NOMO-1 (cell line): ENCODE data around the gene STAP1.
"Not testable (repeated sequence)": the region's sequence is repeated elsewhere in the genome, so short reads cannot be mapped to it uniquely, and the experiment has no call there.

Experiments used
- DNase-seq, 2 experiments: peaks; one replicate each; lab custom pipeline; 2025; ENCODE audit not compliant: unreplicated experiment in 2 of 2; lab: John Stamatoyannopoulos, UW

Gene STAP1

DNA sequence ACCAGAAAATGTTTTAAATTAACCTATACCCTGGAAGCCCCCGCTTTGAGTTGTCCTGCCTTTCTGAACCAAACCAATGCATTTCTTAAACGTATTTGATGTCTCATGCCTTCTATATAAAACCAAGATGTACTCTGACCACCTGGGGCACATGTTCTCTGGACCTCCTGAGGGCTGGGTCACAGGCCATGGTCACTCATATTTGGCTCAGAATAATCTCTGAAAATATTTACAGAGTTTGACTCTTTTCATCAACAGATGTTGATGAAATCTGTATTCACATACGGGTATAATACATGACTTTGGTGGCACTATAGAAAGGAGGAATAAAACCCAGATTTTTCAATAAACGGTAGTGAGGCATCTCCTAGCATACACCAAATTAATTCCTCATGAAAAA lies 55.7 kb downstream of the STAP1 start:
- no peak for DNase-seq

DNA sequence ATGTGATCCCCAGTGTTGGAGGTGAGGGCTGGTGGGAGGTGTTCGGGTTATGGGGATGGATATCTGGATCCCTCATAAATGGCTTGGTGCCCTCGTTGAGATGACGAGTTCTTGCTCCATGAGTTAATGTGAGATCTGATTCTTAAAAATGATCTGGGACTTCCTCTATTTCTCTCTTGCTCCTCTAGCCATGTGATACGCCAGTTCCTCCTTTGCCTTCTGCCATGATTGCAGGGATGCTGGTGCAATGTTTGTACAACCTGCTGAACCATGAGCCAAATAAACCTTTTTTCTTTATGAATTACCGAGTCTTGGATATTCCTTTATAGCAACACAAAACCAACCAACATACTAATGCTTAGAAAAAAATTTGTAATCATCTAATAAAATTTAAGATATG lies 56.6 kb downstream of the STAP1 start:
- DNase-seq = peak in 1 of 2 experiments; percentile 27

DNA sequence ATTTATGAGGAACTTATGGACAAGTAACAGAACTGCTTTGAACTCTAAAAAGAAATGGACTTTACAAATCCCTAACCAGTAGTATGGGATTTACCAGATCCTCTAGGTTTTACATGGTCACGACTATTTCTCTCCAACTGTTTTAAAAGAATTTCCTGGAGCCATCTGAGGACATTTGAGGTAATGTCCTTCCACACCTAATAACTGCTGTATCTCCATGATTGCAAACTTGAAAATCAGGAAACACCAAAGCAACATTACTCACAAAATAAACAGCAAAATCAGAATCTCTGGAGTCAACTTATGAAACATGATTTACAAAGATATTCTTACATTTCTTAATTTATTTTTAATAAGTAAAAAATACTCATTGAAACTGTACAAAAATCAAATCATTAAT lies 58.0 kb downstream of the STAP1 start:
- DNase-seq = no peak

DNA sequence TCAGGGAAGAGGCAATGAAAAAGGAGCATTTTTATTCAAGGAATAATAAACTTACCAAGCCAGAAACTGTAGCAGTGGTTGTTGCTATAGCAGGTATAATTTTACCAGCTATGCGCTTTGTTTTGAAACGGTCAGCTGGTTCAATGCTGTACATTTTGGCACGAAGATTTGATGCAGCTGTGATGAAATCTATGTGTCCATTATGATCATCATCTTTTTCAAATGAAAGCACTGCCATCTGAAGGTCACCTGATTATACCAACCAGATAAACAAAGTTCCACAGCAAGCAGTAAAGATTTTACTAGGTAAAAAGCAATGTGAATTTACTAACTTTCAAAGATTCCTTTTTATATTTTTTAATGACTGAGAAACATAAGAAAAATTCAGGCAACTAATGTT lies 66.4 kb downstream of the STAP1 start:
- no peak for DNase-seq

DNA sequence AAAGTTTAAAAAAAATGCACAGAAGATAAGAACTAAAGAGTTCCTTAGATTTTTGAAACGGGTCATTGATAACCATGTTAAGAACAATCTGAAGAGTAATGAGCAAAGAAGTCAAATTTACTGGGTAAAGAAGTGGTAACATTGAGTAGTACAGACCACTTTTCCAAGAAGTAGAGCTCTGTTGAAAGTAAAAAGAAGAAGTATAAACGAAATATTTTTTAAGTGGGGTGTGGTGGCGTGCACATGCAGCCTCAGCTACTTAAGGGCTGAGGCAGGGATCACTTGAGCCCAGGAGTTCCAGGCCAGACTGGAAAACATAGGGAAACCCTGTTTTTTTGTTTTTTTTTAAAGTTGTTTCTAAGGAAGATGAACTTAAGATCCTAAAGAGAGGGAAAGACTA lies 74.0 kb downstream of the STAP1 start:
- peak; percentile 71 to 86 for DNase-seq

DNA sequence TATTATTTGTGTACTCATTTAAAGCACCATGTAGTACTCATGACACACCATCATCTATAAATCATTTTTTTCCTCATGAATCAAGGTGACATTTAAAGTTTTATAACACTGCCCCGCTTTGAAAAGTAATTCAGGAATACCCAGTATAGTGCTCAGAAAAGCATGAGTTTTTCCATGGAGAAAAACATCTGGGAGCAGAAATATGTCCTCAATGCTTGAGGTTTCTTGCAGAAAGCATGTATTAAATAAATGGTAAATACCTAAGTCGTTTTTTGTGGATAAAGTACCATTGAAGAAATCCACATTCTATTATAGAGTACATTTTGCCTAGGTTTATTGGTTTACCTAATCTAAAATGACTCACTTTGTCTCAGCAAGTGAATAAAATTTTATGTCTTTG lies 76.2 kb downstream of the STAP1 start:
- no peak for DNase-seq

DNA sequence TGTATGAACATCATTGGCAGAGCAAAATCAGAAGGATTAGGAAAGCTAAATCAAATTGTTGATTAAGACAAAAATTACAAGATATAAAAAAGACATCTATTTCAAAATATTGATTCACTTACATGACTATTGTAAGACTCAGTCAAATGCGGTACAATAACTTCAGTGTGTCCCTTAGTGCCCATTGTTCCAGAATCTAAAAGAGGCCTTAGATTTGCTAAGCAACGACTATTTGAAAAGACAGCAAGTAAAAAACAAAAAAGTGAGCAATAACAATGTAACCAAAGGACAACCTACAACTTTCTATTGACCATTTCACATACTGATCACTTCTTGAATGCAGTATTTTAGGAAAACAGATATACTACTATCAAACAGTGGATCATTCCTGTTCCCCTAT lies 76.8 kb downstream of the STAP1 start:
- no peak for DNase-seq

DNA sequence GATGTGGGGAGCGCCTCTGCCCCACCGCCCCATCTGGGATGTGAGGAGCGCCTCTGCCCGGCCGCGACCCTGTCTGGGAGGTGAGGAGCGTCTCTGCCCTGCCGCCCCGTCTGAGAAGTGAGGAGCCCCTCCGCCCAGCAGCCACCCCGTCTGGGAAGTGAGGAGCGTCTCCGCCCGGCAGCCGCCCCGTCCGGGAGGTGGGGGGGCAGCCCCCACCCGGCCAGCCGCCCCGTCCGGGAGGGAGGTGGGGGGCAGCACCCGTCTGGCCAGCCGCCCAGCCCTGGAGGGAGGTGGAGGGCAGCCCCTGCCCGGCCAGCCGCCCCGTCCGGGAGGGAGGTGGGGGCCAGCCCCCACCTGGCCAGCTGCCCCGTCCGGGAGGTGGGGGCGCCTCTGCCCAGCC lies 78.5 kb downstream of the STAP1 start:
- not testable (repeated sequence) for DNase-seq

DNA sequence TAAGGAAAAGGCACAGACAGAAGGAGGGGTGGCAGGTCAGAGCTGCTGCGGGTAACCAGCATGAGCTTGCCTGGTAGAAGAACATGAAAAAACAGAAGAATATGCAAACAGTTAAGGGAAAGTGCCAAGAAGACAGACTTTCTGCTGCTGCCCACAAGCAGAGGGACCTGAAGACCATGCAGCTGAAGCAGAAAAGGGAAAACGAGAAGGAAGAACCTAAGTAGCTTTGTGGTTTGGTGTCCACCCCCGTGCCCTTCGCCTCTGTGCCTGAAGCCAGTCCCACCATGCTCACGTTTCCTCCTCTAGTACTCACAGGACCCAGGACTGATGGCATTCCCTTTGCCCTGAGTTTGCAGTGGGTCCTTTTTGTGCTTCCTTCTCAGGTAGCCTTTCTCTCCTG lies 79.6 kb downstream of the STAP1 start:
- peak; percentile 57 to 69 for DNase-seq

DNA sequence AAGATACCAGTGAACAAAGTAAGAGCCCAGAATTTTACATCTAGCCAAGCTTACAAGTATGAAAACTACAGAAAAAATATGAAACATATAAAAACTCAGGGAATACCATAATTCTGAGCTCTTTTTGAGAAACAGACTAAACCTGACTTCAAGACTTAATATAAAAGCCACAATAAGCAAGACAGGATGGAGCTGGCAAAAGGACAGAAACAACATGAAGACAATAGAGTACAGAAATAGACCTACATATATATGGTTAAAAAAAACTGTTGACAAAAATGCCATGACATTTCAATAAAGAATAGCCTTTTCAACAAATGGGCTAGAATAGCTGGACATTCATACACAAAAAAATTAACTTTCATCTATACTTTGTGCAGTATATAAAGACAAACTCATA lies 93.0 kb downstream of the STAP1 start:
- DNase-seq = no peak
